ENCODE data around the gene HELB. TPM values are rescaled to one million over a fixed set of nuclear protein-coding genes. Genes with fewer than 3 reads are reported as not detected.

The HELB gene
- total and polyA plus RNA-seq, 4 donors = 0.63 to 16.4 (median 2.5) TPM

DNA sequence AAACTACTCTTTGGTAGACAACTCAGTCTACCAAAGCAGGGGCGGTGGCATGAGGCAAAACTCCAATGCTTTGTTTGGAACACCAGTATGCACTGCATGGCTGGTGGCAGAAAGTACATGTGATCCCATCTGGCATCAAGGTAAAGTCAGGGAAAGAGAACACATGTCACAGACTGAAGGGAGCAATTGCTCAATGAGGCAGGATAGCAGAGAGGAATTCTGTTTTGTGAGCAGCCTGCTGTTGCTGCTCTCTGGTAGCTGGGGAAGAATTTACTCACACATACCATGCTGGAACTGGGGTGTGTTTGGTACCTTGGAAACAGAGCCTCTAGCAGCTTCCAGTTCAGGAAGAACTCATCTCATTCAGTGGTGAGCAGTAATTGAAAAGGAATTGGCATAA, 84.8 kb downstream of the HELB start:
- peaks cover 0 to 4% (median 0%) of the 10 kb centered on the region in 4 donors for H3K9me3 ChIP-seq (ENCODE audit: control insufficient read depth in 4 of 4, insufficient read depth in 3 of 4, low read length in 3 of 4)
- no peak overlapping the region for H3K9ac ChIP-seq (ENCODE audit: insufficient read depth in 1 of 2, low read length in 2 of 2)
- DNase-seq = no peak
- TF ChIP-seq, protein P1, sequence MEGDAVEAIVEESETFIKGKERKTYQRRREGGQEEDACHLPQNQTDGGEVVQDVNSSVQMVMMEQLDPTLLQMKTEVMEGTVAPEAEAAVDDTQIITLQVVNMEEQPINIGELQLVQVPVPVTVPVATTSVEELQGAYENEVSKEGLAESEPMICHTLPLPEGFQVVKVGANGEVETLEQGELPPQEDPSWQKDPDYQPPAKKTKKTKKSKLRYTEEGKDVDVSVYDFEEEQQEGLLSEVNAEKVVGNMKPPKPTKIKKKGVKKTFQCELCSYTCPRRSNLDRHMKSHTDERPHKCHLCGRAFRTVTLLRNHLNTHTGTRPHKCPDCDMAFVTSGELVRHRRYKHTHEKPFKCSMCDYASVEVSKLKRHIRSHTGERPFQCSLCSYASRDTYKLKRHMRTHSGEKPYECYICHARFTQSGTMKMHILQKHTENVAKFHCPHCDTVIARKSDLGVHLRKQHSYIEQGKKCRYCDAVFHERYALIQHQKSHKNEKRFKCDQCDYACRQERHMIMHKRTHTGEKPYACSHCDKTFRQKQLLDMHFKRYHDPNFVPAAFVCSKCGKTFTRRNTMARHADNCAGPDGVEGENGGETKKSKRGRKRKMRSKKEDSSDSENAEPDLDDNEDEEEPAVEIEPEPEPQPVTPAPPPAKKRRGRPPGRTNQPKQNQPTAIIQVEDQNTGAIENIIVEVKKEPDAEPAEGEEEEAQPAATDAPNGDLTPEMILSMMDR (IDR thresholded peaks at IDR 0.05; ENCODE audit: control extremely low read depth, extremely low read depth) = no peak
- ATAC-seq (ENCODE audit: insufficient read depth, low FRiP score) = no peak
- no peak overlapping the region for H3K4me3 ChIP-seq
- 95 to 100% methylated on average over 1 of the region's 1 CpG for WGBS, 2 donors
- H3K27ac ChIP-seq (ENCODE audit: low read depth in 1 of 2, low read length in 1 of 2) = no peak overlapping the region
- H3K4me1 ChIP-seq (ENCODE audit: control insufficient read depth in 5 of 5, insufficient read depth in 5 of 5, low read length in 5 of 5) = no peaks in the 10 kb centered on the region
- H3K27me3 ChIP-seq (ENCODE audit: control insufficient read depth in 3 of 3, insufficient read depth in 3 of 3, low read length in 2 of 3) = no peaks in the 10 kb centered on the region
- no peaks in the 10 kb centered on the region for H3K36me3 ChIP-seq (ENCODE audit: control insufficient read depth in 4 of 4, insufficient read depth in 4 of 4, low read length in 4 of 4)

Other genes starting within 250 kb of the HELB start
- gene LLPH, start 171.7 kb upstream of the HELB start, total RNA-seq = 10 to 100 TPM in 1 of 2 donors, 1 to 10 TPM in 1; 7.9 to 18.0 TPM
- gene LLPH, start 171.7 kb upstream of the HELB start, polyA plus RNA-seq = 10 to 100 TPM; 14.4 to 25.9 TPM
- gene TMBIM4, start 132.5 kb upstream of the HELB start, total RNA-seq = 100 to 1,000 TPM; 124 to 144 TPM
- 100 to 1,000 TPM; 194 to 236 TPM for gene TMBIM4, start 132.5 kb upstream of the HELB start, polyA plus RNA-seq
- gene IRAK3, start 113.3 kb upstream of the HELB start, total RNA-seq = 10 to 100 TPM; 47.8 to 77.2 TPM
- 10 to 100 TPM in 1 of 2 donors, 1 to 10 TPM in 1; 7.8 to 54.5 TPM for gene IRAK3, start 113.3 kb upstream of the HELB start, polyA plus RNA-seq